Endothelial cell of umbilical vein (primary cell): Measurements from ENCODE around the gene TMEM125. TPM values are rescaled to one million over a fixed set of nuclear protein-coding genes. Genes with fewer than 3 reads are reported as not detected.

Experiments used
- BruUV-seq: library from RNA; stranded (reverse); fragments of 400-500 nt; replicated peaks from 2 replicates; lab custom pipeline; 2021; lab: Mats Ljungman, UMichigan
- CTCF ChIA-PET: fragments of 300-600, 350-600 bp; sonication (Branson Sonifier 250); formaldehyde crosslinking; loops from one replicate; lab custom pipeline; 2021; ENCODE audit warnings: antibody characterized with exemption, inconsistent platforms; lab: Charles Lee
- POLR2A ChIA-PET: fragments of 300-600, 350-600 bp; sonication (Branson Sonifier 250); formaldehyde crosslinking; loops from one replicate; lab custom pipeline; 2021; ENCODE audit warnings: antibody characterized with exemption, inconsistent platforms; lab: Charles Lee
- DNase-seq: peaks from one replicate; pipeline ENCODE4 v3.0.0-alpha.2; 2011; ENCODE audit warnings: low read depth, low spot score
- FAIRE-seq: peaks from 2 replicates; lab custom pipeline; 2011; peaks lifted over from hg19 to GRCh38; lab: Jason Lieb, UNC
- H2AFZ ChIP-seq: 2 replicates; pipeline ENCODE4 v1.6.0; 2012; ENCODE audit warnings: low read depth, low read length, control low read depth, inconsistent platforms
- H3K27ac ChIP-seq: 2 replicates; pipeline ENCODE4 v1.5.1; 2011; ENCODE audit warnings: low read depth, mild to moderate bottlenecking, control low read depth, low read length, moderate library complexity; ENCODE audit not compliant: insufficient read depth
- H3K27me3 ChIP-seq, 2 experiments: 2 replicates each; pipeline versions ENCODE4 v1.6.0 to v1.6.1; 2011; ENCODE audit warnings: low read length in 2 of 2, mixed read lengths in 1 of 2; ENCODE audit not compliant: control insufficient read depth in 2 of 2, insufficient read depth in 2 of 2
- H3K36me3 ChIP-seq, 2 experiments: 2 replicates in 1 of 2; 3 replicates in 1 of 2; pipeline ENCODE4 v1.5.1; 2011; ENCODE audit warnings: low read length in 2 of 2, mild to moderate bottlenecking in 1 of 2, moderate library complexity in 1 of 2; ENCODE audit not compliant: control insufficient read depth in 2 of 2, insufficient read depth in 2 of 2; ENCODE audit errors: extremely low read depth in 1 of 2
- H3K4me1 ChIP-seq: 3 replicates; pipeline ENCODE4 v1.5.1; 2011; ENCODE audit warnings: mild to moderate bottlenecking, low read length; ENCODE audit not compliant: control insufficient read depth, insufficient read depth; ENCODE audit errors: extremely low read depth
- H3K4me2 ChIP-seq: 2 replicates; pipeline ENCODE4 v1.6.1; 2011; ENCODE audit warnings: low read length, control low read depth, mixed read lengths; ENCODE audit not compliant: insufficient read depth
- H3K4me3 ChIP-seq, 3 experiments: fragments of 200-600 bp in 1 of 3; sonication (generic), shearing (Covaris generic) in 1 of 3; replicated peaks in 1 of 3; 2 replicates each; pipeline ENCODE4 v1.5.1; 2011 to 2016; ENCODE audit warnings: control low read depth in 3 of 3, low read length in 3 of 3, mild to moderate bottlenecking in 2 of 3, inconsistent platforms in 1 of 3, low read depth in 1 of 3, moderate library complexity in 1 of 3; ENCODE audit not compliant: insufficient read depth in 1 of 3
- H3K79me2 ChIP-seq: 2 replicates; pipeline ENCODE4 v1.6.0; 2012; ENCODE audit warnings: low read length, inconsistent platforms; ENCODE audit not compliant: control insufficient read depth, insufficient read depth
- H3K9ac ChIP-seq: replicated peaks from 2 replicates; pipeline ENCODE3; 2011; ENCODE audit warnings: low read length, control low read depth; ENCODE audit not compliant: insufficient read depth; ENCODE audit errors: extremely low read depth
- H3K9me1 ChIP-seq: replicated peaks from 3 replicates; pipeline ENCODE4 v1.6.0; 2011; ENCODE audit warnings: mild to moderate bottlenecking, low read length; ENCODE audit not compliant: control insufficient read depth, insufficient read depth; ENCODE audit errors: extremely low read depth
- H3K9me3 ChIP-seq: replicated peaks from 2 replicates; pipeline ENCODE4 v1.5.1; 2012; ENCODE audit warnings: low read length, inconsistent platforms; ENCODE audit not compliant: control insufficient read depth, insufficient read depth
- H4K20me1 ChIP-seq: replicated peaks from 2 replicates; pipeline ENCODE3; 2011; ENCODE audit warnings: mild to moderate bottlenecking, low read length; ENCODE audit not compliant: control insufficient read depth, insufficient read depth; ENCODE audit errors: extremely low read depth
- CTCF ChIP-seq, 2 donors: IDR thresholded peaks; 1 replicate in 1 of 2; 2 replicates in 1 of 2; pipeline ENCODE4 v1.5.1; 2011; ENCODE audit warnings: low read length in 2 of 2, mild to moderate bottlenecking in 2 of 2, moderate library complexity in 2 of 2, control low read depth in 1 of 2, inconsistent platforms in 1 of 2, low read depth in 1 of 2; ENCODE audit not compliant: insufficient read depth in 1 of 2; ENCODE audit errors: extremely low read depth in 1 of 2
- EZH2 ChIP-seq: IDR thresholded peaks from 2 replicates; pipeline ENCODE4 v1.6.1; 2012; ENCODE audit warnings: borderline replicate concordance, low read depth, mild to moderate bottlenecking, moderate library complexity, low read length, inconsistent platforms; ENCODE audit not compliant: severe bottlenecking
- FOS ChIP-seq: IDR thresholded peaks from 2 replicates; pipeline ENCODE4 v1.6.1; 2011; ENCODE audit warnings: mild to moderate bottlenecking, low read length, moderate library complexity, borderline replicate concordance; ENCODE audit not compliant: insufficient read depth
- GATA2 ChIP-seq: IDR thresholded peaks from 2 replicates; pipeline ENCODE4 v1.7.0; 2011; ENCODE audit warnings: low read depth, mild to moderate bottlenecking, moderate library complexity, mixed read lengths, low read length; ENCODE audit not compliant: insufficient read length, insufficient read depth
- JUN ChIP-seq: IDR thresholded peaks from 2 replicates; pipeline ENCODE4 v1.6.1; 2011; ENCODE audit warnings: borderline replicate concordance, low read depth; ENCODE audit not compliant: insufficient read length, insufficient read depth
- MYC ChIP-seq: IDR thresholded peaks from one replicate; pipeline ENCODE4 v1.6.1; 2011; ENCODE audit warnings: mild to moderate bottlenecking, low read depth, low read length
- POLR2A ChIP-seq: IDR thresholded peaks from 2 replicates; pipeline ENCODE4 v1.6.1; 2012; ENCODE audit warnings: low read depth, mild to moderate bottlenecking, control low read depth, low read length
- POLR2AphosphoS5 ChIP-seq: IDR thresholded peaks from 2 replicates; pipeline ENCODE4 v1.6.1; 2012; ENCODE audit warnings: low read depth, mild to moderate bottlenecking, control low read depth, low read length, moderate library complexity; ENCODE audit not compliant: insufficient read depth
- dilution Hi-C: fragments of 300-500 bp; cut with MboI; formaldehyde crosslinking; loops from one replicate; pipeline ENCODE4 v1.15.0; 2019; ENCODE audit warnings: low sequenced_read_pairs; ENCODE audit not compliant: extremely low pct_ligation_motif_present
- intact Hi-C: fragments of 100-400 bp; cut with micrococcal nuclease; formaldehyde crosslinking; loops from one replicate; pipeline ENCODE4 v1.10.0; 2022
- polyA plus RNA-seq, 4 experiments: library from polyadenylated mRNA; depleted of rRNA in 3 of 4; stranded (reverse) in 3 of 4; unstranded in 1 of 4; fragments of >200 nt; gene quantifications; 2 replicates each; pipeline versions ENCODE4 v1.2.1 to v1.2.3, GENCODE V29; 2011 to 2012; ENCODE audit warnings: missing spikeins in 1 of 4
- total RNA-seq: library from RNA; stranded (reverse); gene quantifications from 2 replicates; pipeline ENCODE4 v1.2.3, GENCODE V29; 2021
- TF ChIP-seq, protein P1 (sequence below): IDR thresholded peaks from 2 replicates; pipeline ENCODE4 v1.6.1; 2011; ENCODE audit not compliant: insufficient read depth, insufficient read length

Gene TMEM125
- total and polyA plus RNA-seq, 2 donors (not counting 3 experiments of a cell fraction or from before 2014, with no cell fraction given) = 0.17 TPM; not detected in 1

DNA sequence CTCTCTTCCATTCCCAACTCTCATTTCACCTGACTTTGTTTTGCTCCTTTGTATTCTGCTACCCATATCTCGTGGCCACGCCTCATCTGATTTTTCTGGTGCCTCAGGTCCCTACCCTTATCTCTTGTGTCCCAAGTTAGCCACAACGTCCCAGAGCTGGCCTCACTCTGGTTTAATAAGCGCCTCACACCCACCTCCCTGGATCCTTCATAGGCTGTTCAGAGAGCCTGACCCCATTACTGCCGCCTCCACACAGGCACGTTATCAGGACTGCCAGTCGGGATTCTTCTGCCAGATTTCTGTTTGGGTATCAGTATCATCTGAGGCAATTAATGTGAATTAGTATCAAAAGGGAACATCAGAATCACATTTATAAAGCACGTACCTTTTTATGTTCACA lies 34.7 kb upstream of the TMEM125 start:
- no peak overlapping the region for H3K4me3 ChIP-seq
- TF ChIP-seq POLR2A (no peak), GATA2 (no peak), EZH2 (no peak), JUN (no peak), CTCF (IDR thresholded peaks at IDR 0.05; ENCODE audit: extremely low read depth in 1 of 2, insufficient read depth in 1 of 2, low read depth in 1 of 2, low read length in 2 of 2) (no peak), MYC (no peak), FOS (no peak), POLR2AphosphoS5 (no peak)
- TF ChIP-seq, protein P1, sequence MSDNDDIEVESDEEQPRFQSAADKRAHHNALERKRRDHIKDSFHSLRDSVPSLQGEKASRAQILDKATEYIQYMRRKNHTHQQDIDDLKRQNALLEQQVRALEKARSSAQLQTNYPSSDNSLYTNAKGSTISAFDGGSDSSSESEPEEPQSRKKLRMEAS = no peak
- POLR2A ChIA-PET = interaction anchor here (1.2 to 1.7 kb wide), 2 partner anchors 28 to 66 kb away, joined by 4 read pairs; partner anchors contain the start of gene TIE1
- DNase-seq = no peak
- no peaks in the 10 kb centered on the region for H3K27me3 ChIP-seq
- H3K4me2 ChIP-seq = no peak overlapping the region
- no TSS peak for BruUV-seq
- H3K9ac ChIP-seq = no peak overlapping the region
- no peaks in the 10 kb centered on the region for H3K36me3 ChIP-seq
- no peaks in the 10 kb centered on the region for H4K20me1 ChIP-seq
- H2AFZ ChIP-seq = no peak overlapping the region
- H3K4me1 ChIP-seq = peaks cover 19% of the 10 kb centered on the region
- H3K79me2 ChIP-seq = no peaks in the 10 kb centered on the region
- no peak overlapping the region for H3K27ac ChIP-seq
- dilution Hi-C loops = loop anchor here (25.0 kb wide), 1 partner anchor 177 kb away; no protein-coding TSS in a partner anchor
- intact Hi-C loops = no loop called here
- no peaks in the 10 kb centered on the region for H3K9me1 ChIP-seq
- CTCF ChIA-PET = interaction anchor here (1.5 to 7.5 kb wide), 2 partner anchors 8 to 179 kb away, joined by 7 to 74 read pairs; no protein-coding TSS in a partner anchor
- no peaks in the 10 kb centered on the region for H3K9me3 ChIP-seq
- FAIRE-seq = no peak
